ENCODE measurements around the gene FNBP1L.
"Not testable (repeated sequence)": the region's sequence is repeated elsewhere in the genome, so short reads cannot be mapped to it uniquely, and the experiment has no call there.

The FNBP1L gene

DNA sequence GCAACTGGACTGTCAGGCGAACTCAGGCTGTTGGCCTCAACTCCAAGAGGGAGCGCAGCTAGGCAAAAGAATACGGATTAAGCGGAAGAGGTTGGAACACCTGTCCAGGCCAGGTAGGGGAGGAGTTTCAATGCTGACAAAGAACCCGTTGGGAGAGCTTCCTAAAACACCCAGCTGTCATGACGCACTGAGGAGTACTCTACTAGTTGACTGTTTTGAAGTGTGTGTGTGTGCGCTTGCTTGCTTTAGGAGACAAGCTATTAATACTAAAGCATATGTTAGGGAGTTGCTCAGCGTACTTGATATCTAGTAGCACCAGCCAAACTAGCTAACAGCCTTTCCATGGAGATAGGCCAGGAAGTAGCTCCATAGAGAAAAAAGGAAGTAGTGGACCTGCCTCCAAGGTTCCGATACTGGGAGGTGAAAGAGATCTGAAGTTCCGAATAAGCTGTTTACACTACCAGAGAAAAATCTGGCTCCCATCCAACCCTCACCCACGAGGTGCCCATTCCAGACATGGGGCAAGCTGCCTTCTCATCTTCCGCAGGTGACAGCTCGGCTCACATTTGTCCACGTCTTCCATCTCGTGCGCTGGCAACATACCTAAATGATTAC lies 974 bp upstream of the FNBP1L start:
- peak; percentile 11 for DNase-seq

DNA sequence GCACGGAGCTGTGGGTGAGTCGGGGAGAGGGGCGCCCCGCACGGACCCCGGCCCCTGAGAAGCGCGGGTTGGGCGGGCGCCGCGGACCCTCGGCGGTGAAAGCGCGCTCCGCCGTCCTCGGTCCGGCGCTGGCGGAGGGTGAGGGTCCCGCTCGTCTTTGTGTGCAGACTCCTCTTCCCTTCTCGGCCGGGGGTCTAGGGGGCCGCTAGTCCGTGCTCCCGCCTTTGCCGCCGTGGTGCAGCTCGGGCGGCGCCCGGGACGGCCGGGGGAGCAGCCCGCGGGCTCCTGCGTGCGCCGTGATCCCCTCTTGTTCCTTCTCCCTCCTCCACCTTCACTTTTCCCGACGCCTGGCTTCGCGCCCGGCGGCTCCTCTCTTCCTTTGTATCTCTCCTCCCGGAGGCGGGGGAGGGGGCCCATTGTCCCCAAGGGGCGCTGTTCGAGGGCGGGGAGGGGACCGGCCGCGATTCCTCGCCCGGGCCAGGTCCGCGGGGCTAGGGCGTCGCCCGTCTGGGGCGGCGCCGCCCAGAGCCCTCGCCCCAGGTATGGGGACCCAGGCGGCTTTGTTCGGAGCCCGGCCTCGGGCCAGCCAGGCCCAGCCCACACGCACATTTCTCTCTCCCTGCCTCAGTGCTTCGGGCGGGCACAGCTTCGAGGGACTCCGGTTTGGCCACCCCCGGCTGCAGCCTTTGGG lies 519 bp downstream of the FNBP1L start:
- no peak for DNase-seq

DNA sequence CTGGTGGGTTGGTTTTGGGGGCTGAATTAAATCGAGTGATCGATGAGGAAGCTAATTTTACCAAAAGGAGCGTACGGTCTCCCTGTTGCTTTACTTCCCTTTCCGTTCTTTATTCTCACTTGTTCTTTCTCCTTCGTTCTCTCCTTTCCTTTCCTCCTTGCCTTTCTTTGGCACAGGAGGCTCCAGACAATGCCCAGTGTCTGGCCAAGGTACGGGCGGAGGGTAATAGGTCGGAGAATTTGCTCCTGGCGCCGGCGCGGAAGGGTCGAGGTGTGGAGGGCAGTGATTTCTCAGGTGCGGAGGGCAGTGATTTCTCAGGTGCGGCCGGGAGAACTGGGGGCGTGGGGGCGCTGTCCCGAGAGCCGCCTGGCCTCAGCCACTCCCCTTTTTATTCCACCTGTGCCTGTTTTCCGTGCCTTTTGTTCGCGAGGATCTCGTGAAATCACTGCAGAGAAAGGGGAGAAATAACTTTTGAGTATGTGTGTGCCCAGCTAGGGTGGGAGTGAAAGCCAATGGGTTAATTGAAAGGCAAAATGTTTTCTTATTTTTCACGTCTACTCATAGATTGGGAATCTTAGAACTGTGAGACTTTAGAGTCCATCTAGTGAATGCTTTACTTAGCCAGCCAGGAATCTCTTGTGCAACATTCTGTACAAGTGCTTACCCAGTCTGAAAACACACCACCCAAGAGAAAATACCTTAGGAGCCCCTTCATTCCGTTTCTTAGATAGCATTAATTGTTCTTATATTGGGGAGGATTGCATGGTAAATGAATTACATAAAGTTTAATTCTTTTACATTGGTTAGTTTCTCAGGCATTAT lies 1.3 kb downstream of the FNBP1L start:
- no peak for DNase-seq

DNA sequence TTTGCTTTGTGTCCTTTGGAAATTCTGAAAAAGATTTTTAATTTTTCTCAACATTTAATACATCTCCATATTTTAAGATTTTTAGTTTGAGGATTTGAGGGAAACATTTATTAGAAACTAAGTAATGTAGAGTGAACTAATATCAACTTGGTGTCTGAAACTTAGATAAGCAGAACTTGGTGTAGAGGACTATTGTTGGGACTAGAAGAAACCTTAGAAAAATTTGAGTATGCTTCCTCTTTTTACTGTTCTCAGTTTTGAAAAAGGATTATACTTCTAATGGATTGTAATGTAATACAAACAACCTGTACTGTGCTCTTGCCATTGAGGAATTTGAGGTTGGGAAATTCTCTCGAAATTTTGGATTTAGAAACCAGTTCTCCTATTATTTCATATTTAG lies 2.4 kb downstream of the FNBP1L start:
- DNase-seq: peak; percentile 22

DNA sequence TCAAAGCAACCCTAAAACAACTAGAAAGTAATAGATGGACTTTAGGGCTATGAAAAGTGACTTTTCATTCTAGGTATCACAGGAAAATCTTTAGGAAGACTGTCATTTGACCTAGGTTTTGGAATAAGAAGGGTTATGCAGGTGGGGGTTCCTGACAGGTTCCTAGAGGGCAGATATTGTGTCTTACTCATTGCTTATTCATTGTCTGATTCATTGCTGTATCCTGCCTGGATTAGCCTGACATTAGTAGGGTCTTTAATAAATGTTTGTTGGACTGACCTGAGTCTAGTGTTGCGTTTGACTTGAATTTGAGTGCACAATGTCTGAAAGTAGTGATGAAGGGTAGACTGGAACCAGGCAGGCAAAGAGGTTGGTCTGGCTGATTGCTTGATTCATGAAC lies 6.0 kb downstream of the FNBP1L start:
- DNase-seq: no peak

DNA sequence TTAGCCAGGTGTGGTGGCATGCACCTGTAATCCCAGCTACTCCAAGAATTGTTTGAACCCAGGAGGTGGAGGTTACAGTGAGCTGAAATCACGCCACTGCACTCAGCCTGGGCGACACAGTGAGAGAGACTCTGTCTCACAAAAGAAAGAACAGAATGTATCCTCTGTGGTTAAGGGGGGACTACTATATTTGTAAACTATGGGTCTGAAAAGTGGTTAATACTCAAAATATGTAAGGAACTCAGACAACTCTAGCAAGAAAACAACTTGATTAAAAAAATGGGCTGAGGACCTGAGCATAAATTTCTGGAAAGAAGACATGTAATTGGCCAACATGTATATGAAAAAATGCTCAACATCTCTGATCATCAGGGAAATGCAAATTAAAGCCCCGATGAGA lies 11.2 kb downstream of the FNBP1L start:
- DNase-seq: no peak

DNA sequence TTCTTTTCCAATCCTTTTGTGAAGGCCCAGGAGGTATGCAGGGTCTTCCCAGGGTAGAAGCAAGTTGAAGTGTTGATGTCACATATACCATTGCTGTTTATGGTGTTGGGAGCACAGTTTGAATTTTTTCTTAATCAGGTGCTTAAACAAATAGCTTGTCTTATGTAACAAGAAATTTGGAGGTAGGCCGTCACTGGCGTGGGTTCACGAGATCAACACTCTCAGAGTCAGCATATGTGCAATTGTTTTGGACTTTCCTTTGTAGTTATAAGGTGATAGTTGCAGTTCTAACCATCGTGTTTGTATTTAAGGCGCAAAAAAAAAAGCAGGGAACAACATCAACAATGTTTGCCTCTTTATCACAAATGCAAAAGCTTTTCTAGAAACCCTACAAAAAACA lies 13.3 kb downstream of the FNBP1L start:
- no peak for DNase-seq

DNA sequence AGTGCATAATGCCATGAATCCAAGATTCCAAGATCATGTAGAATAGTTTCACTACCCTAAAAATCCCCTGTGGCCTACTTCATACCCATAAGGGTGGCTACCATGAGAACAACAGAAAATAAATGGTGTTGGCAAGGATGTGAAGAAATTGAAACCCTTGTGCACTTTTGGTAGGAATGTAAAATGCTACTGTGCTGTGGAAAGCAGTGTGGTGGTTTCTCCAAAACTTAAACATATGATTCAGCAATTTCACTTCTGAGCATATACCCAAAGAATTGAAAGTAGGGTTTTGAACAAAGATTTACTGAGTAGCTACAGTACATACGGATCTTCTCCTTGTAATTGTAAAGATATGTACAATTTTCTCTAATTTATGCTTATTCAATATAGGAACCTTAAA lies 16.0 kb downstream of the FNBP1L start:
- no peak for DNase-seq

DNA sequence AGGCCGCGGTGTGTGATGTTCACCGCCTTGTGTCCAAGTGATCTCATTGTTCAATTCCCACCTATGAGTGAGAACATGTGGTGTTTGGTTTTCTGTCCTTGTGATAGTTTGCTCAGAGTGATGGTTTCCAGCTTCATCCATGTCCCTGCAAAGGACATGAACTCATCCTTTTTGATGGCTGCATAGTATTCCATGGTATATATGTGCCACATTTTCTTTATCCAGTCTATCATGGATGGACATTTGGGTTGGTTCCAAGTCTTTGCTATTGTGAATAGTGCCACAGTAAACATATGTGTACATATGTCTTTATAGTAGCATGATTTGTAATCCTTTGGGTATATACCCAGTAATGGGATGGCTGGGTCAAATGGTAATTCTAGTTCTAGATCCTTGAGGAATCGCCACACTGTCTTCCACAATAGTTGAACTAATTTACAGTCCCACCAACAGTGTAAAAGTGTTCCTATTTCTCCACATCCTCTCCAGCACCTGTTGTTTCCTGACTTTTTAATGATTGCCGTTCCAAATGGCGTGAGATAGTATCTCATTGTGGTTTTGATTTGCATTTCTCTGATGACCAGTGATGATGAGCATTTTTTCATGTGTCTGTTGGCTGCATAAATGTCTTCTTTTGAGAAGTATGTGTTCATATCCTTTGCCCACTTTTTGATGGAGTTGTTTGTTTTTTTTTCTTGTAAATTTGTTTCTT lies 17.6 kb downstream of the FNBP1L start:
- not testable (repeated sequence) for DNase-seq

DNA sequence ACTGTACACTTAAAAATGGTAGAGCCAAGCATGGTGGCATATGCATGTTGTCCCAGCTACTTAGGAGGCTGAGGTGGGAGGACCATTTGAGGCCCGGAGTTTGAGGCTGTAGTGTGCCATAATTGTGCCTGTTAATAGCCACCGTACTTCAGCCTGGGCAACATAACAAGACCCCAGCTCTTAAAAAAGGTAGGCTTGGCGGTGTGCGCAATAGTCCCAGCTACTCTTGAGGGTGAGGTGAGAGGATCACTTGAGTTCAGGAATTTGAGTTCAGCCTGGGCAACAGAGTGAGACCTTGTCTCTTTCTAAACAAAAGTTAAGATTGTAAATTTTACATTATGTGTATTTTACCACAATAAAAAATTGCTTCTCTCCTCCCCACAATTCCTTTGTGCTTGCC lies 19.7 kb downstream of the FNBP1L start:
- DNase-seq: no peak

DNA sequence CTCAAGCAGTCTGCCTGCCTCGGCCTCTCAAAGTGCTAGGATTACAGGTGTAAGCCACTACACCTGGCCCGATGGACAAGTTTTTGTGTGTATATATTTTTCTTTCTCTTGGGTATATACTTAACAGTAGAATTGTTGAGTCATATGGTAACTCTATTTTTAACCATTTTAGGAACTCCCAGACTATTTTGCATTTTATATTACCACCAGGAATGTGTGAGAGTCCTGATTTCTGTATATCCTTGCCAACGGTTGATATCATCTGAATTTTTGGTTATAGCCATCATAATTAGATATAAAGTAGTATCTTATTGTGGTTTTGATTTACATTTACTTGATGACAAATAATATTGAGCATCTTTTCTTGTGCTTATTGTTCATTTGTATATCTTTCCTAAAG lies 20.7 kb downstream of the FNBP1L start:
- no peak for DNase-seq

DNA sequence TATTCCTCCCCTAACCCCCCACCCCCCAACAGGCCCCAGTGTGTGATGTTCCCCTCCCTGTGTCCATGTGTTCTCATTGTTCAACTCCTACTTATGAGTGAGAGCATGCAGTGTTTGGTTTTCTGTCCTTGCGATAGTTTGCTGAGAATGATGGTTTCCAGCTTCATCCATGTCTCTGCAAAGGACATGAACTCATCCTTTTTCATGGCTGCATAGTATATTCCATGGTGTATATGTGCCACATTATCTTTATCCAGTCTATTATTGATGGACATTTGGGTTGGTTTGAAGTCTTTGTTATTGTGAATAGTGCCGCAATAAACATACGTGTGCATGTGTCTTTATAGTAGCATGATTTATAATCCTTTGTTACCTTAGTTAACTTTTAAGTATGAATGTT lies 21.3 kb downstream of the FNBP1L start:
- DNase-seq: not testable (repeated sequence)

DNA sequence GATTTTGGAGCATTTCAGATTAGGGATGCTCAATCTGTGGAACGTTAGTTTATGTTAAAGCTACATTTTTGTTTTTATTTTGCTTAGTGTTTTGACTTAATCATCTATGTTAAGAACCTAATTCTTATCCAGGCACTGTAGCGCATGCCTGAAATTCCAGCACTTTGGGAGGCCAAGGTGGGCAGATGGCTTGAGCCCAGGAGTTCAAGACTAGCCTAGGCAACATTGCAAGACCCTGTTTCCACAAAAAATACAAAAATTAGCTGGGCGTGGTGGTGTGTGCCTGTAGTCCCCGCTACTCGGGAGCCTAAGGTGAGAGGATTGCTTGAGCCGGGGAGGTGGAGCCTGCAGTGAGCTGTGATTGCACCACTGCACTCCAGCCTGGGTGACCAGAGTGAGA lies 23.4 kb downstream of the FNBP1L start:
- no peak for DNase-seq

DNA sequence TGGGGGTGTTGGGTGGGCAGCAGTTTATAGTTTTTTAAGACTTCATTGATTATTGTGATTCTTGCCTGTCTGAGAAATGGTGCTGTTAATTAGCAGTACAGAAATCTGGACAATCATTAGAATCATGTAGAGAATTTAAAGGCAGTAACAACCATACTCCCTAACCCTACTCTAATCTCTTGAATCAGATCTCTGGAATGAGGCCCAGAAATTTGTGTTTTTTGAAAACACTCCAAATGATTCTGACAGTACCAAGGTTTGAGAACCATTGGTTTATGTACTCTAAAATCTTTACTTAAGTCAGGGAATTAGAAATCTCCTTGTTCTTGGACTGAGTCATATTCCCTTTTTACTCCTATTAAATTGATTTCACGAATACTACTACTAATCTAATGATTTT lies 24.0 kb downstream of the FNBP1L start:
- no peak for DNase-seq

DNA sequence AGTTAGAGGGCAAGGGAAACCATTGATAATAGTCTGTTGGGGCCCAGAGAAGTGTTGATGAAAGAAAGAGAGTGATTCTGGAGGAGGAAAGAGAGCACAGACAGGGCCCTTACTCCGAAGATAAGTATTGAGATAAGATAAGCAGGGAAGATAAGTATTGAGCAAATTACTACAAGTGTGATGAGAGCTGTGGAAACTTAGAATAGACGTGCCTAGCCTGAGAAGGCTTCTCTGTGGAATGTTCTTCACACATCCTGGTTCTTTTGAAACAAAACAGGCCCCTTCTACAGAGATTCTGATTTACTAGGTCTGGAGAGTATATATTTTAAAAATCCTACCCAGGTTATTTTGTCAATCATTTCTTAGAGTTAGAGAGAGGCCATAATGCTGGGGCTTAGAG lies 26.4 kb downstream of the FNBP1L start:
- no peak for DNase-seq

DNA sequence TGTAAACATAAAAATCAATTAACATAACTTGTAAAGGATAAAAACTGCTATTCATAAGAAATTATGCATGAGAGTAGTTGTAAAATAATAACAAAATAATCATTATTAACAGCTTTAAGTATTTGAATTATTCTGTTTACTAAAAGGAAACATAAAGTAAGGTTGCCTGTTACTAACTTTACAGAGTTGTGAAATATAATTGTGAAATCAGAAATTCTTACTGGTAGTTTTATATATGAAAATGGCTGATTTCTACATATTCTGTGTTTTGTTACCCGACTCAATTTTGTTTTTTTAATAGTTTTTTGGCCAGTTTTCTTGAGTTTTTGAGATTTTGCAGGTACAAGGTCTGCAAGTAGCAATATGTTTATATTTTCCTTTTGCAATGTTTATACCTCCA lies 27.8 kb downstream of the FNBP1L start:
- DNase-seq: peak; percentile 32

DNA sequence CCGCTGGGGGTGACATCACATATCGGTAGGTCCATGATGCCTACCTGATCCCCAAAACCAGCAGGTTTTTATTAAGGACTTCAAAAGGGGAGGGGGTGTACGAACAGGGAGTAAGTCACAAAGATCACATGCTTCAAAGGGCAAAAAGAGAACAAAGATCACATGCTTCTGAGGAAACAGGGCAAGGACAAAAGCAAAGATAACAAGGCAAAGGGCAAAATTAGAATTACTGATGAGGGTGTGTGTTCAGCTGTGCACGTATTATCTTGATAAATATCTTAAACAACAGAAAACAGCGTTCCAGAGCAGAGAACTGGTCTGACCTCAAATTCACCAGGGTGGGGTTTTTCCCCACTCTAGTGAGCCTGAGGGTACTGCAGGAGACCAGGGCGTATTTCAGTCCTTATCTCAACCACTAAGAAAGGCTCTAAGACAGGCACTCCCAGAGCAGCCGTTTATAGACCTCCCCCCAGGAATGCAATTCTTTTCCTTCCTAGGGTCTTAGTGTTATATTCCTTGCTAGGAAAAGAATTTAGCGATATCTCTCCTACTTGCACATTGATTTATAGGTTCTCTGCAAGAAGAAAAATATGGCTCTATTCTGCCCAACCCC lies 31.3 kb downstream of the FNBP1L start:
- not testable (repeated sequence) for DNase-seq

DNA sequence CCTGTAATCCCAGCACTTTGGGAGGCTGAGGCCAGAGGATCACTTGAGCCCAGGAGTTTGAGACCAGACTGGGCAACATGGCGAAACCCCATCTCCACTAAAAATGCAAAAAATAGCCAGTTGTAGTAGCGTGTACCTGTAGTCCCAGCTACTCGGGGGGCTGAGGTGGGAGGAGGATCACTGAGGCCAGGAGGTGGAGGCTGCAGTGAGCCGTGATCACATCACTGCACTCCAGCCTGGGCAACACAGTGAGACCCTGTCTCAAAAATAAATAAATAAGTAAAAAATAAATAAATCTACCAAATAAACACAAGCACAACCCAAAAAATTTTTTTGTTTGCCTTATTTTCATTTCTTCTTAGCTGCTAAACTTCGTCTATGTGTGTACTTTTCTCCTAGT lies 34.0 kb downstream of the FNBP1L start:
- not testable (repeated sequence) for DNase-seq

DNA sequence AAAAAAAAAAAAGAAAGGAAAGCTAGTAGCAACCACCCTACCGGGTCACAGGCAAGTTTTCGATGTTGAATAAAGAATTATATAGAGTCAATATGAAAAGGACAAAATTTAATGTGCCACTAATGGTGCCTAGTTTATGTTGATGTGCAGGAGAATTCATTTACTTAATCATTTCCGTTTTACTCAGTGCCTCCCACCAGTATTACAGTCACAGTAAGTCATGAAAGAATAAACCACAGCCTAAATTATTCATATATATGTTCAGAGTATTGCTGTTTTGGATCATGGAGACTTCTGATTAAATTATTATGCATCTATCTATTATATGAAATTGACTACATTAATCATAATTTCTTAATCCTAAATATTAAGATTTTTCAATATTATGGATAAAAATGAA lies 35.3 kb downstream of the FNBP1L start:
- no peak for DNase-seq

DNA sequence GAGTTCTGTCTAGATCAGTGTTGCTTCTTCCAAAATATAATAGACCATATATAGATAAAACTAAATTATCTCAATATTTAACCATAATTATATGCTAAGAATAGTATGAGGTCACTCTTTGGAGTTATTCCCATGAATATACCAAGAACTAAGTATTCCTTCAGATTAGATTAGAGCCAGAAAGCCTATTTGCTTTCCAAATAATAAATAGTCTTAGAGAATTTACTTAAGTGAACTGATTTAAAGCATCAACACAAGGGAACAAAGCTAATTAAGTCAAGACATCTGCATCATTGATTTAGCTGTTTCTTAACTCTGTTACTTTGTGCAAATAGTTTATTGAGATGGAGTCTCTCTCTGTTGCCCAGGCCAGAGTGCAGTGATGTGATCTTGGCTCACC lies 35.7 kb downstream of the FNBP1L start:
- DNase-seq: no peak

DNA sequence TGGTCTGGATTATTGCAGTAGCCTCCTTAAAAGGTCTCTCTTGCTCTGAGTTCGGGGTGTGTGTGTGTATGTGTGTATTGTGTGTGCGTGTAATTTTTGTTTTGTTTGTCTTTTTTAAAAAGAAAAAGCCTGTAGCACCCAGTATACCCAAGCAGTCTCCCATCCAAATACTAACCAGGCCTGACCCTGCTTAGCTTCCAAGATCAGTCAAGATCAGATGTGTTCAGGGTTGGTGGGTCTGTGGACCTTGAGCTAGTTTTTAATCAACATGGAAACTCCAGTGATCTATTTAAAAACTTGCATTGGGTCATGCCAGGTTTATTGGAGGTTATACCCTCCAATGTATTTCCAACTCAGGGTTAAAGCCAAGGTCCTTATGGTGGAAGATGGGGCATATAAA lies 40.3 kb downstream of the FNBP1L start:
- no peak for DNase-seq

DNA sequence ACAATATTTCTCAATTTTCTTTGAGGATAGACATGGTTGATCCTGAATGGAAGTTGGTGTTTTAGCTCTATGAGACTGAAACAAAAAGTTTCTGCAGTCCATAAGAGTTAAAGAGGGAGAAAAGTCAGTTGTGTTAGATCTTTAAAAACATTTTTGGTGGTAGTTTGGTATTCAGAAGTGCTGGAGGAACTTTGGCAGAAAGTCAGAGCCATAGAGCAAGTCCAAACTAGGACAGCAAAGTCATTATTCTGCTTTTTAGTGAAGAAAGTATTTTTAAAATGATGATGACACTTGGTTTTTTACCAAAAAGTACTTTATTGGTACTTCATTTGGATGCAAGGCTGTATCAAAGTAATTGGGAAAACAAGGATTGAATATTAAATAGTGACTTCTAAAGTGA lies 41.8 kb downstream of the FNBP1L start:
- no peak for DNase-seq

DNA sequence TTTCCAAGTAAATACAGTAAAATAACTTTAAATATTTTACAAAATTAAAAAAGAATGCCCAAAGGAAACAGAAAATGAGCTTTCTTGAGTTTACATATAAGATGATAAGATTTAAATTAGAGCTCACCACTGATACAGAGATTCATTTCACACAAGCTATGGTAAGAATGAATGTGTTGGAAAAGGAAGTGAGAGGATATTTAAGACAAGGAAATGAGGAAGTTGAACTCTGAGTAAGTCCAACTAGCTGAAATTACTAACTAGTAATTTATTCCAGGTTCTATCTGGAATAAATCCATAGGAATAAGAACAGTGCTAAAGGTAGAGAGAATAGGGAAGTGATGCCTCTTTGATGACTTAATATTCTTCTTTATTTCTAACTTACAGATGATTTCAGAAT lies 42.4 kb downstream of the FNBP1L start:
- DNase-seq: peak; percentile 50
